HG03196 (cell line): ENCODE results near the gene UCKL1.
A peak's percentile ranks its signal among the peaks of the same experiment; 100 is the strongest.

Experiments
- ATAC-seq: cut with Tn5 transposase; IDR thresholded peaks from one replicate; pipeline ENCODE4 v1.9.1; 2021; ENCODE audit not compliant: unreplicated experiment

UCKL1 gene

GRCh38 chr20:63959699-63960075 is 3.5 kb upstream of the UCKL1 start:
- ATAC-seq: no peak

- no peak for ATAC-seq
Measured at GRCh38 chr20:63958964-63959698, 2.9 kb upstream of the UCKL1 start.

- no peak for ATAC-seq
Measured at GRCh38 chr20:63958471-63958870, 2.3 kb upstream of the UCKL1 start.

- ATAC-seq: no peak
Measured at GRCh38 chr20:63957690-63958441, 1.6 kb upstream of the UCKL1 start.

GRCh38 chr20:63957004-63957689 is 931 bp upstream of the UCKL1 start:
- ATAC-seq: no peak

GRCh38 chr20:63956664-63957003 is 418 bp upstream of the UCKL1 start:
- peak; percentile 1 for ATAC-seq

GRCh38 chr20:63955281-63955826 is 862 bp downstream of the UCKL1 start:
- ATAC-seq: peak; percentile 33

- no peak for ATAC-seq
Measured at GRCh38 chr20:63953764-63954429, 2.3 kb downstream of the UCKL1 start.

- no peak for ATAC-seq
Measured at GRCh38 chr20:63952769-63953168, 3.4 kb downstream of the UCKL1 start.

- ATAC-seq: no peak
Measured at GRCh38 chr20:63952210-63952535, 4.0 kb downstream of the UCKL1 start.

GRCh38 chr20:63951398-63952209 is 4.6 kb downstream of the UCKL1 start:
- ATAC-seq: no peak

GRCh38 chr20:63950701-63951397 is 5.4 kb downstream of the UCKL1 start:
- ATAC-seq: no peak

GRCh38 chr20:63947638-63948456 is 8.4 kb downstream of the UCKL1 start:
- no peak for ATAC-seq

- no peak for ATAC-seq
Measured at GRCh38 chr20:63946986-63947637, 9.1 kb downstream of the UCKL1 start.

GRCh38 chr20:63945921-63946920 is 10.0 kb downstream of the UCKL1 start:
- ATAC-seq: no peak

- no peak for ATAC-seq
Measured at GRCh38 chr20:63945031-63945658, 11.1 kb downstream of the UCKL1 start.
